Posterior vena cava (tissue), 2 donors: ENCODE results near the gene TRIM31. TPM values are rescaled to one million over a fixed set of nuclear protein-coding genes. Genes with fewer than 3 reads are reported as not detected.
"Not testable (repeated sequence)": the region's sequence is repeated elsewhere in the genome, so short reads cannot be mapped to it uniquely, and the experiment has no call there.

Experiments
- DNase-seq: peaks from one replicate; pipeline ENCODE4 v3.0.0-alpha.2; 2020; ENCODE audit warnings: low spot score
- intact Hi-C, 2 donors: fragments of 100-400 bp; cut with DNase I; formaldehyde crosslinking; loops; one replicate each; pipeline versions ENCODE4 v1.14.1 to v1.14.2; 2022 to 2023
- total RNA-seq, 2 donors: library from RNA; stranded (reverse); fragmentation: NEBNext Ultra II Directional; extraction: Animal tissue kit (Norgen Biotek cat#: 25700); gene quantifications; one replicate each; pipeline ENCODE4 v1.2.1, GENCODE V29; 2021
- donor health status: DM: yes; HTN: yes; CAD: no.
- donor health status: DM: yes; HTN: yes; CAD: no.

The TRIM31 gene
- total RNA-seq, 2 donors from 2014 or later = not detected

GRCh38 chr6:30122515-30122914, 9.6 kb upstream of the TRIM31 start:
- intact Hi-C loops = no loop called here

GRCh38 chr6:30121446-30122366, 8.8 kb upstream of the TRIM31 start:
- no peak for DNase-seq
- intact Hi-C loops = no loop called here

More at GRCh38 chr6:30122515-30122914, 9.6 kb upstream of the TRIM31 start:
- DNase-seq = no peak

GRCh38 chr6:30118691-30119090, 5.8 kb upstream of the TRIM31 start:
- DNase-seq, intact Hi-C loops: not testable (repeated sequence)

GRCh38 chr6:30116724-30117123, 3.8 kb upstream of the TRIM31 start:
- intact Hi-C loops = no loop called here
- DNase-seq = no peak

- intact Hi-C loops = no loop called here
- no peak for DNase-seq
Observed at GRCh38 chr6:30113841-30114240, 951 bp upstream of the TRIM31 start.

- intact Hi-C loops = no loop called here
- no peak for DNase-seq
Observed at GRCh38 chr6:30112402-30112994, 392 bp downstream of the TRIM31 start.

- intact Hi-C loops = no loop called here
- no peak for DNase-seq
Observed at GRCh38 chr6:30111266-30111856, 1.5 kb downstream of the TRIM31 start.

- no peak for DNase-seq
- intact Hi-C loops = no loop called here
Observed at GRCh38 chr6:30104661-30105060, 8.2 kb downstream of the TRIM31 start.

- intact Hi-C loops = no loop called here
- no peak for DNase-seq
Observed at GRCh38 chr6:30103872-30104179, 9.1 kb downstream of the TRIM31 start.

- intact Hi-C loops = no loop called here
Observed at GRCh38 chr6:30102970-30103871, 9.7 kb downstream of the TRIM31 start.

GRCh38 chr6:30102414-30102969, 10.4 kb downstream of the TRIM31 start:
- intact Hi-C loops = no loop called here
- DNase-seq = no peak

More at GRCh38 chr6:30102970-30103871, 9.7 kb downstream of the TRIM31 start:
- DNase-seq = peak; percentile 94

GRCh38 chr6:30101444-30102413, 11.2 kb downstream of the TRIM31 start:
- DNase-seq = peak; percentile 95
- intact Hi-C loops = no loop called here

- intact Hi-C loops = no loop called here
- no peak for DNase-seq
Observed at GRCh38 chr6:30100585-30101443, 12.1 kb downstream of the TRIM31 start.

- no peak for DNase-seq
- intact Hi-C loops = no loop called here
Observed at GRCh38 chr6:30100154-30100553, 12.7 kb downstream of the TRIM31 start.

GRCh38 chr6:30097902-30098768, 14.8 kb downstream of the TRIM31 start:
- intact Hi-C loops = no loop called here
- no peak for DNase-seq

GRCh38 chr6:30096829-30097228, 16.1 kb downstream of the TRIM31 start:
- no peak for DNase-seq
- intact Hi-C loops = no loop called here
